ENCODE data around the gene CACHD1.

Gene CACHD1

GRCh38 chr1:64469977-64470664, at the start of gene CACHD1:
TSS of gene CACHD1 (plus strand) at chr1:64470129. CDS start at chr1:64470745, 616 bp downstream.
- peak; percentile 84 for DNase-seq

GRCh38 chr1:64421377-64421776, 48.6 kb upstream of the CACHD1 start:
- no peak for DNase-seq

- DNase-seq, result no peak
Observed at GRCh38 chr1:64423526-64423925, 46.4 kb upstream of the CACHD1 start.

GRCh38 chr1:64424412-64424811, 45.5 kb upstream of the CACHD1 start:
- DNase-seq, result no peak

- DNase-seq, result no peak
Observed at GRCh38 chr1:64425521-64425920, 44.4 kb upstream of the CACHD1 start.

GRCh38 chr1:64426681-64427080, 43.2 kb upstream of the CACHD1 start:
- no peak for DNase-seq

GRCh38 chr1:64427879-64428278, 42.0 kb upstream of the CACHD1 start:
- no peak for DNase-seq

GRCh38 chr1:64433308-64433707, 36.6 kb upstream of the CACHD1 start:
- no peak for DNase-seq

GRCh38 chr1:64433747-64434146, 36.2 kb upstream of the CACHD1 start:
- no peak for DNase-seq

GRCh38 chr1:64435000-64435399, 34.9 kb upstream of the CACHD1 start:
- no peak for DNase-seq

GRCh38 chr1:64437453-64437852, 32.5 kb upstream of the CACHD1 start:
- DNase-seq, result no peak

GRCh38 chr1:64440183-64440826, 29.6 kb upstream of the CACHD1 start:
- no peak for DNase-seq

GRCh38 chr1:64451440-64451839, 18.5 kb upstream of the CACHD1 start:
- DNase-seq, result no peak

GRCh38 chr1:64453688-64454087, 16.2 kb upstream of the CACHD1 start:
- DNase-seq, result no peak

- no peak for DNase-seq
Observed at GRCh38 chr1:64458915-64459314, 11.0 kb upstream of the CACHD1 start.

GRCh38 chr1:64459743-64460142, 10.2 kb upstream of the CACHD1 start:
- DNase-seq, result no peak

GRCh38 chr1:64466033-64466432, 3.9 kb upstream of the CACHD1 start:
- no peak for DNase-seq

- no peak for DNase-seq
Observed at GRCh38 chr1:64469116-64469976, 583 bp upstream of the CACHD1 start.

GRCh38 chr1:64470665-64471217, 812 bp downstream of the CACHD1 start:
- DNase-seq, result no peak

- DNase-seq, result no peak
Observed at GRCh38 chr1:64471218-64472039, 1.5 kb downstream of the CACHD1 start.

GRCh38 chr1:64472040-64472376, 2.1 kb downstream of the CACHD1 start:
- DNase-seq, result no peak

GRCh38 chr1:64472805-64473204, 2.9 kb downstream of the CACHD1 start:
- no peak for DNase-seq

GRCh38 chr1:64473367-64473766, 3.4 kb downstream of the CACHD1 start:
- no peak for DNase-seq

All from NCI-H1694 treated with DMSO at 0.1 percent for 48 hours (cell line).